ENCODE measurements around the gene MPPE1.

The MPPE1 gene

GRCh38 chr18:11880586-11881304 lies 27.4 kb downstream of the MPPE1 start:
- TF ChIP-seq CTCF (IDR thresholded peaks at IDR 0.05; ENCODE audit: low read depth, low read length), result no peak
- DNase-seq (ENCODE audit: extremely low read depth, low read depth), result no peak

- DNase-seq (ENCODE audit: extremely low read depth, low read depth), result no peak
- no peak for TF ChIP-seq CTCF (IDR thresholded peaks at IDR 0.05; ENCODE audit: low read depth, low read length)
Measured at GRCh38 chr18:11877497-11878135, 30.5 kb downstream of the MPPE1 start.

- no peak for TF ChIP-seq CTCF (IDR thresholded peaks at IDR 0.05; ENCODE audit: low read depth, low read length)
- no peak for DNase-seq (ENCODE audit: extremely low read depth, low read depth)
Measured at GRCh38 chr18:11874676-11875075, 33.4 kb downstream of the MPPE1 start.

- DNase-seq (ENCODE audit: extremely low read depth, low read depth), result no peak
Measured at GRCh38 chr18:11873670-11874340, 34.3 kb downstream of the MPPE1 start.

GRCh38 chr18:11872479-11873136 lies 35.5 kb downstream of the MPPE1 start:
- peak; percentile 53 for TF ChIP-seq CTCF (IDR thresholded peaks at IDR 0.05; ENCODE audit: low read depth, low read length)
- no peak for DNase-seq (ENCODE audit: extremely low read depth, low read depth)

More at GRCh38 chr18:11873670-11874340, 34.3 kb downstream of the MPPE1 start:
- no peak for TF ChIP-seq CTCF (IDR thresholded peaks at IDR 0.05; ENCODE audit: low read depth, low read length)

- no peak for TF ChIP-seq CTCF (IDR thresholded peaks at IDR 0.05; ENCODE audit: low read depth, low read length)
- DNase-seq (ENCODE audit: extremely low read depth, low read depth), result no peak
Measured at GRCh38 chr18:11871501-11871900, 36.6 kb downstream of the MPPE1 start.

Data from AG09319 (cell line).